SK-N-MC (cell line): ENCODE results near the gene PDZD7.

Source experiments
- FOXP2 ChIP-seq: optimal IDR thresholded peaks from 2 replicates; pipeline ENCODE3; 2011; ENCODE audit warnings: mild to moderate bottlenecking, moderate library complexity; ENCODE audit not compliant: insufficient read depth; ENCODE audit errors: extremely low read length, control extremely low read depth
- POLR2AphosphoS5 ChIP-seq: IDR thresholded peaks from 2 replicates; pipeline ENCODE4 v1.6.1; 2012; ENCODE audit warnings: mild to moderate bottlenecking, low read depth, low read length, borderline replicate concordance

DNA sequence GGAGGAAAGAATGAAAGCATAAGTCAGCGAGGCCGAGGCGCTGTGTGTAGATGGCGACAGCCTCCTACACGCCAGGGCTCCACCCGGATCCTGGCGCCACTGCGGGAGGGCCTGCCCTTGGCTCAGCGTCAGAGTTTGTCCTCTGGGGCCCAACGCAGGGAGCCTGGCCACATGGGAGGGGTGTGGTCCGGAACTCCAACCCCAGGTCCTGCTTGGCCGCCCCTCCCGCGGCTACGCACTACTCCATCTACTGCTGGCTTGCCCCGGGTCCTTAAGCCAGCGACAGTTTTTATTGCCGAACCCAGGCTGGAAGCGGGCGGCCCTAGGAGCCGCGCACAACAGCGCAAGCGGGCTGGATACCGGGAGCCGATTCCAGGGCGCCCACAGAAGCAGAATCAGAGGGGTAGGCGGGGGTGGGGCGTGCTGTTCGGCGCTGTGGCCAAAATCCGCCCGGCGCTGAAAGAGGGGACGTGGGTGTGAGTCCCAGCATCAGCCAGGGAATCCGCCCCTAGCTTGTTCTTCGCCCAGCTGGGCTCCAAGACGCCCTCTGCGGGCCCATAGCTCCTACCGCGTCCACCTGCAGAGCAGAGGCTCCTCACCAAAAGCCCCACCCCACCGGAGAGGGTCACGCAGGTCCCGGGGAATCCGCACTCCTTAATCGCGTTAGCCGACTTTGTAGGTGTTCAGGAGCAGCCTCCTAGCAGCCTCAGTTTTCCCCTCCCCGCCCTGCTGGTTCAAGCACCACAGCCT is 35.4 kb upstream of the PDZD7 start:
- TF ChIP-seq POLR2AphosphoS5 (no peak), FOXP2 (no peak)
